Measurements from ENCODE around the gene RTRAF.

Gene RTRAF

GRCh38 chr14:51989293-51990234 lies at the start of gene RTRAF:
RTRAF (plus strand) TSS chr14:51989546; CDS start chr14:51989640, 94 bp downstream.
- H4K20me1 ChIP-seq = peaks cover 38% of the 10 kb centered on the region
- H3K4me3 ChIP-seq = peak within 1 kb of the TSS; percentile 89

GRCh38 chr14:51939755-51940301 lies 49.5 kb upstream of the RTRAF start:
- no peak overlapping the region for H3K9ac ChIP-seq
- no peak overlapping the region for H3K27ac ChIP-seq
- H3K27me3 ChIP-seq = no peaks in the 10 kb centered on the region
- peaks cover 8% of the 10 kb centered on the region; the same call in 1 of the 2 replicates for H3K4me1 ChIP-seq
- no peak for TF ChIP-seq Cebpa-rat (IDR thresholded peaks at IDR 0.05)
- H3K4me2 ChIP-seq = no peak overlapping the region
- peaks cover 29% of the 10 kb centered on the region for H3K36me3 ChIP-seq
- no peaks in the 10 kb centered on the region for H4K20me1 ChIP-seq
- H3K4me3 ChIP-seq = no peak overlapping the region
- H3K9me3 ChIP-seq = peaks cover 12% of the 10 kb centered on the region

More at GRCh38 chr14:51989293-51990234, at the start of gene RTRAF:
- Histone ChIP-seq H3K4me1 (peaks cover 45% of the 10 kb centered on the region), H3K9ac (peak within 1 kb of the TSS; percentile 94), H3K27ac (peak within 1 kb of the TSS; percentile 88), H3K9me3 (no peaks in the 10 kb centered on the region), H3K4me2 (peak within 1 kb of the TSS; percentile 91), H3K36me3 (peaks cover 30% of the 10 kb centered on the region), H3K27me3 (no peaks in the 10 kb centered on the region)
- no peak for TF ChIP-seq Cebpa-rat (IDR thresholded peaks at IDR 0.05)

- H4K20me1 ChIP-seq = no peaks in the 10 kb centered on the region
- no peak overlapping the region for H3K4me3 ChIP-seq
- peaks cover 8% of the 10 kb centered on the region; the same call in 1 of the 2 replicates for H3K4me1 ChIP-seq
- no peak for TF ChIP-seq Cebpa-rat (IDR thresholded peaks at IDR 0.05)
- peaks cover 37% of the 10 kb centered on the region for H3K9me3 ChIP-seq
- H3K9ac ChIP-seq = no peak overlapping the region
- no peak overlapping the region for H3K27ac ChIP-seq
- H3K36me3 ChIP-seq = peaks cover 48% of the 10 kb centered on the region
- no peaks in the 10 kb centered on the region for H3K27me3 ChIP-seq
- no peak overlapping the region for H3K4me2 ChIP-seq
Observed at GRCh38 chr14:51942971-51943370, 46.4 kb upstream of the RTRAF start.

GRCh38 chr14:51950007-51950406 lies 39.3 kb upstream of the RTRAF start:
- Histone ChIP-seq H3K4me1 (no peaks in the 10 kb centered on the region), H3K27me3 (no peaks in the 10 kb centered on the region), H4K20me1 (no peaks in the 10 kb centered on the region), H3K36me3 (peaks cover 73% of the 10 kb centered on the region), H3K27ac (no peak overlapping the region), H3K4me3 (no peak overlapping the region), H3K4me2 (no peak overlapping the region), H3K9ac (no peak overlapping the region), H3K9me3 (peaks cover 30% of the 10 kb centered on the region)
- TF ChIP-seq Cebpa-rat (IDR thresholded peaks at IDR 0.05) = no peak

- no peak for TF ChIP-seq Cebpa-rat (IDR thresholded peaks at IDR 0.05)
- no peaks in the 10 kb centered on the region for H4K20me1 ChIP-seq
- peaks cover 22% of the 10 kb centered on the region for H3K9me3 ChIP-seq
- no peak overlapping the region for H3K4me2 ChIP-seq
- H3K36me3 ChIP-seq = peaks cover 78% of the 10 kb centered on the region
- H3K4me1 ChIP-seq = no peaks in the 10 kb centered on the region
- H3K9ac ChIP-seq = no peak overlapping the region
- H3K27me3 ChIP-seq = no peaks in the 10 kb centered on the region
- no peak overlapping the region for H3K4me3 ChIP-seq
- no peak overlapping the region for H3K27ac ChIP-seq
Observed at GRCh38 chr14:51951656-51952055, 37.7 kb upstream of the RTRAF start.

GRCh38 chr14:51954031-51954430 lies 35.3 kb upstream of the RTRAF start:
- H3K36me3 ChIP-seq = peaks cover 89% of the 10 kb centered on the region
- no peaks in the 10 kb centered on the region for H3K4me1 ChIP-seq

GRCh38 chr14:51954657-51955056 lies 34.7 kb upstream of the RTRAF start:
- Histone ChIP-seq H3K27me3 (no peaks in the 10 kb centered on the region), H3K27ac (no peak overlapping the region), H3K36me3 (peaks cover 96% of the 10 kb centered on the region), H3K9me3 (peaks cover 31% of the 10 kb centered on the region), H3K4me2 (no peak overlapping the region), H3K4me1 (no peaks in the 10 kb centered on the region), H3K9ac (no peak overlapping the region), H4K20me1 (no peaks in the 10 kb centered on the region), H3K4me3 (no peak overlapping the region)
- TF ChIP-seq Cebpa-rat (IDR thresholded peaks at IDR 0.05) = no peak

More at GRCh38 chr14:51954031-51954430, 35.3 kb upstream of the RTRAF start:
- Histone ChIP-seq H4K20me1 (no peaks in the 10 kb centered on the region), H3K9ac (no peak overlapping the region), H3K9me3 (peaks cover 25% of the 10 kb centered on the region), H3K27me3 (no peaks in the 10 kb centered on the region), H3K27ac (no peak overlapping the region), H3K4me3 (no peak overlapping the region), H3K4me2 (no peak overlapping the region)
- no peak for TF ChIP-seq Cebpa-rat (IDR thresholded peaks at IDR 0.05)

- Histone ChIP-seq H4K20me1 (no peaks in the 10 kb centered on the region), H3K4me1 (no peaks in the 10 kb centered on the region), H3K36me3 (peaks cover 78% of the 10 kb centered on the region)
Observed at GRCh38 chr14:51957950-51958349, 31.4 kb upstream of the RTRAF start.

GRCh38 chr14:51959928-51960327 lies 29.4 kb upstream of the RTRAF start:
- Histone ChIP-seq H3K36me3 (peaks cover 66% of the 10 kb centered on the region), H4K20me1 (no peaks in the 10 kb centered on the region), H3K9me3 (peaks cover 40% of the 10 kb centered on the region), H3K4me1 (no peaks in the 10 kb centered on the region), H3K4me3 (no peak overlapping the region), H3K27ac (no peak overlapping the region), H3K27me3 (no peaks in the 10 kb centered on the region), H3K4me2 (no peak overlapping the region), H3K9ac (no peak overlapping the region)
- TF ChIP-seq Cebpa-rat (IDR thresholded peaks at IDR 0.05) = no peak

More at GRCh38 chr14:51957950-51958349, 31.4 kb upstream of the RTRAF start:
- H3K9me3 ChIP-seq = peaks cover 40% of the 10 kb centered on the region
- no peak overlapping the region for H3K9ac ChIP-seq
- no peak overlapping the region for H3K4me2 ChIP-seq
- TF ChIP-seq Cebpa-rat (IDR thresholded peaks at IDR 0.05) = no peak
- H3K4me3 ChIP-seq = no peak overlapping the region
- no peaks in the 10 kb centered on the region for H3K27me3 ChIP-seq
- H3K27ac ChIP-seq = no peak overlapping the region

- no peak for TF ChIP-seq Cebpa-rat (IDR thresholded peaks at IDR 0.05)
- Histone ChIP-seq H3K27me3 (no peaks in the 10 kb centered on the region), H3K9ac (no peak overlapping the region)
Observed at GRCh38 chr14:51960866-51961265, 28.5 kb upstream of the RTRAF start.

More at GRCh38 chr14:51960866-51961265, 28.5 kb upstream of the RTRAF start:
- Histone ChIP-seq H3K36me3 (peaks cover 63% of the 10 kb centered on the region), H3K4me3 (no peak overlapping the region), H3K9me3 (peaks cover 40% of the 10 kb centered on the region), H3K27ac (no peak overlapping the region), H3K4me1 (no peaks in the 10 kb centered on the region), H3K4me2 (no peak overlapping the region), H4K20me1 (no peaks in the 10 kb centered on the region)
